ENCODE data around the gene FPGS.

FPGS gene

GRCh38 chr9:127852829-127853228 lies 50.1 kb downstream of the FPGS start:
- Histone ChIP-seq H3K9me3 (ENCODE audit: low read length) (peaks cover 10% of the 10 kb centered on the region), H3K4me3 (ENCODE audit: low read depth, low read length, poor library complexity, severe bottlenecking) (no peak overlapping the region), H3K27me3 (ENCODE audit: insufficient read depth, low read length) (peaks cover 15% of the 10 kb centered on the region), H4K20me1 (ENCODE audit: insufficient read depth, low read length) (no peaks in the 10 kb centered on the region), H3K9ac (ENCODE audit: low read length) (no peak overlapping the region), H3K4me1 (ENCODE audit: insufficient read depth, low read length, severe bottlenecking) (no peaks in the 10 kb centered on the region), H3K27ac (ENCODE audit: low read depth, low read length, poor library complexity, severe bottlenecking) (no peak overlapping the region), H3K9me2 (ENCODE audit: low read depth, low read length) (no peaks in the 10 kb centered on the region), H3K36me3 (ENCODE audit: insufficient read depth, low read length) (peaks cover 9% of the 10 kb centered on the region; the same call in 1 of the 2 replicates), H3F3A (ENCODE audit: insufficient read depth, low read length) (no peaks in the 10 kb centered on the region), H2AFZ (ENCODE audit: low read length) (no peak overlapping the region), H3K79me2 (ENCODE audit: insufficient read depth, low read length) (no peaks in the 10 kb centered on the region), H3K4me2 (ENCODE audit: low read length) (no peak overlapping the region)
- TF ChIP-seq CTCF (IDR thresholded peaks at IDR 0.05; ENCODE audit: low read length) (no peak), EZH2 (IDR thresholded peaks at IDR 0.05; ENCODE audit: borderline replicate concordance, low read length) (no peak)

- peaks cover 9% of the 10 kb centered on the region; the same call in 1 of the 2 replicates for H3K36me3 ChIP-seq (ENCODE audit: insufficient read depth, low read length)
- peaks cover 11% of the 10 kb centered on the region for H3K27me3 ChIP-seq (ENCODE audit: insufficient read depth, low read length)
- no peaks in the 10 kb centered on the region for H3K4me1 ChIP-seq (ENCODE audit: insufficient read depth, low read length, severe bottlenecking)
- H3K4me3 ChIP-seq (ENCODE audit: low read depth, low read length, poor library complexity, severe bottlenecking) = no peak overlapping the region
- no peaks in the 10 kb centered on the region for H3F3A ChIP-seq (ENCODE audit: insufficient read depth, low read length)
- TF ChIP-seq EZH2 (IDR thresholded peaks at IDR 0.05; ENCODE audit: borderline replicate concordance, low read length) = no peak
- H3K9ac ChIP-seq (ENCODE audit: low read length) = no peak overlapping the region
- H3K27ac ChIP-seq (ENCODE audit: low read depth, low read length, poor library complexity, severe bottlenecking) = no peak overlapping the region
- no peaks in the 10 kb centered on the region for H4K20me1 ChIP-seq (ENCODE audit: insufficient read depth, low read length)
- no peak overlapping the region for H2AFZ ChIP-seq (ENCODE audit: low read length)
- H3K79me2 ChIP-seq (ENCODE audit: insufficient read depth, low read length) = no peaks in the 10 kb centered on the region
- no peaks in the 10 kb centered on the region for H3K9me2 ChIP-seq (ENCODE audit: low read depth, low read length)
- H3K4me2 ChIP-seq (ENCODE audit: low read length) = no peak overlapping the region
- peaks cover 10% of the 10 kb centered on the region for H3K9me3 ChIP-seq (ENCODE audit: low read length)
Measured at GRCh38 chr9:127853312-127854183, 50.9 kb downstream of the FPGS start.

GRCh38 chr9:127854184-127854806 lies 51.6 kb downstream of the FPGS start, which contains the start of gene ENG:
TSS of gene ENG (minus strand) at chr9:127854658. CDS start at chr9:127854355, 303 bp downstream.
- Histone ChIP-seq H3K27ac (ENCODE audit: low read depth, low read length, poor library complexity, severe bottlenecking) (no peak within 1 kb of the TSS), H3K36me3 (ENCODE audit: insufficient read depth, low read length) (peaks cover 7% of the 10 kb centered on the region; the same call in 1 of the 2 replicates), H3K79me2 (ENCODE audit: insufficient read depth, low read length) (no peaks in the 10 kb centered on the region), H3K9me3 (ENCODE audit: low read length) (peaks cover 6% of the 10 kb centered on the region), H3K4me2 (ENCODE audit: low read length) (no peak within 1 kb of the TSS), H3K9me2 (ENCODE audit: low read depth, low read length) (no peaks in the 10 kb centered on the region), H3K9ac (ENCODE audit: low read length) (no peak within 1 kb of the TSS), H4K20me1 (ENCODE audit: insufficient read depth, low read length) (no peaks in the 10 kb centered on the region), H3F3A (ENCODE audit: insufficient read depth, low read length) (no peaks in the 10 kb centered on the region), H3K4me3 (ENCODE audit: low read depth, low read length, poor library complexity, severe bottlenecking) (no peak within 1 kb of the TSS), H3K4me1 (ENCODE audit: insufficient read depth, low read length, severe bottlenecking) (no peaks in the 10 kb centered on the region), H2AFZ (ENCODE audit: low read length) (no peak within 1 kb of the TSS), H3K27me3 (ENCODE audit: insufficient read depth, low read length) (peaks cover 8% of the 10 kb centered on the region)
- TF ChIP-seq EZH2 (IDR thresholded peaks at IDR 0.05; ENCODE audit: borderline replicate concordance, low read length) = no peak
- no peak for TF ChIP-seq CTCF (IDR thresholded peaks at IDR 0.05; ENCODE audit: low read length)
